GM12878 (cell line): Measurements from ENCODE around the gene EOMES. TPM values are rescaled to one million over a fixed set of nuclear protein-coding genes. Genes with fewer than 3 reads are reported as not detected.
A peak's percentile ranks its signal among the peaks of the same experiment; 100 is the strongest.

Experiments
- ATAC-seq: fragments of 200-7000 bp; cut with Tn5 transposase; 3 replicates; pipeline ENCODE4 v1.9.1; 2020; ENCODE audit warnings: mild to moderate bottlenecking, moderate library complexity
- BruUV-seq: library from RNA; stranded (reverse); fragments of 400-500 nt; replicated peaks from 2 replicates; lab custom pipeline; 2021; lab: Mats Ljungman, UMichigan
- CTCF ChIA-PET: fragments of 300-600 bp; sonication (Branson Sonifier 250); formaldehyde crosslinking; extraction: SDS; loops from one replicate; lab custom pipeline; 2021; ENCODE audit warnings: inconsistent platforms; lab: Yijun Ruan, JAX
- POLR2A ChIA-PET: fragments of 350-600 bp; formaldehyde crosslinking; extraction: SDS; loops from one replicate; lab custom pipeline; 2021; ENCODE audit warnings: inconsistent platforms; lab: Charles Lee
- RAD21 ChIA-PET: fragments of 300-600 bp; sonication (Branson Sonifier 250); formaldehyde crosslinking; loops from one replicate; lab custom pipeline; 2023; ENCODE audit warnings: antibody characterized with exemption; ENCODE audit not compliant: unreplicated experiment; lab: Charles Lee
- SMC1A ChIA-PET: fragments of 300-600 bp; sonication (Branson Sonifier 250); formaldehyde crosslinking; loops from one replicate; lab custom pipeline; 2023; ENCODE audit not compliant: unreplicated experiment, uncharacterized antibody; lab: Charles Lee
- DNase-seq: peaks from one replicate; pipeline ENCODE4 v3.0.0-alpha.2; 2011; ENCODE audit warnings: low read depth, low spot score
- FAIRE-seq: peaks from 3 replicates; lab custom pipeline; 2011; peaks lifted over from hg19 to GRCh38; lab: Jason Lieb, UNC
- H2AFZ ChIP-seq: 2 replicates; pipeline ENCODE4 v1.6.0; 2011; ENCODE audit warnings: low read depth, low read length, control low read depth; ENCODE audit not compliant: control insufficient read depth
- H3K27ac ChIP-seq: 2 replicates; pipeline ENCODE4 v1.5.1; 2011; ENCODE audit warnings: control low read depth; ENCODE audit not compliant: control insufficient read depth, insufficient read depth
- H3K27me3 ChIP-seq, 2 experiments: replicated peaks in 1 of 2; 2 replicates each; pipeline versions ENCODE4 v1.6.0 to v1.6.1; 2011; ENCODE audit warnings: low read length in 1 of 2; ENCODE audit not compliant: control insufficient read depth in 2 of 2, insufficient read depth in 2 of 2
- H3K36me3 ChIP-seq, 2 experiments: 2 replicates each; pipeline ENCODE4 v1.5.1; 2011; ENCODE audit warnings: low read length in 1 of 2; ENCODE audit not compliant: control insufficient read depth in 2 of 2, insufficient read depth in 2 of 2
- H3K4me1 ChIP-seq: 2 replicates; pipeline ENCODE4 v1.6.1; 2011; ENCODE audit warnings: mild to moderate bottlenecking, low read length, moderate library complexity, mixed read lengths; ENCODE audit not compliant: control insufficient read depth, insufficient read depth
- H3K4me2 ChIP-seq: 2 replicates; pipeline ENCODE4 v1.6.0; 2011; ENCODE audit warnings: control low read depth; ENCODE audit not compliant: control insufficient read depth, insufficient read depth
- H3K4me3 ChIP-seq: fragments of 200-600 bp; sonication (generic); 2 replicates; pipeline ENCODE4 v1.5.1; 2016
- H3K79me2 ChIP-seq: 2 replicates; pipeline ENCODE4 v1.6.0; 2011; ENCODE audit warnings: low read length; ENCODE audit not compliant: control insufficient read depth, insufficient read depth
- H3K9ac ChIP-seq: 2 replicates; pipeline ENCODE4 v1.8.0; 2011; ENCODE audit warnings: low read length, control low read depth, mixed read lengths; ENCODE audit not compliant: control insufficient read depth, insufficient read depth
- H3K9me3 ChIP-seq: replicated peaks from 3 replicates; pipeline ENCODE4 v1.5.1; 2011; ENCODE audit warnings: mild to moderate bottlenecking, low read length; ENCODE audit not compliant: control insufficient read depth, insufficient read depth
- H4K20me1 ChIP-seq: 2 replicates; pipeline ENCODE4 v1.6.0; 2011; ENCODE audit not compliant: control insufficient read depth, insufficient read depth
- BCL11A ChIP-seq: IDR thresholded peaks from 2 replicates; pipeline ENCODE4 v1.6.1; 2011; ENCODE audit warnings: low read depth, low read length
- ESRRA ChIP-seq: IDR thresholded peaks from 2 replicates; pipeline ENCODE4 v1.6.1; 2012; ENCODE audit warnings: mild to moderate bottlenecking, low read length, improper control_type of control experiment
- FOS ChIP-seq: IDR thresholded peaks from 3 replicates; pipeline ENCODE4 v1.6.1; 2011; ENCODE audit warnings: borderline replicate concordance; ENCODE audit not compliant: insufficient read length; ENCODE audit errors: extremely low read depth
- HDAC6 ChIP-seq: fragments of 200-600 bp; sonication (generic); IDR thresholded peaks from one replicate; pipeline ENCODE4 v1.8.0; 2017; ENCODE audit warnings: antibody characterized with exemption; ENCODE audit not compliant: unreplicated experiment
- MLLT1 ChIP-seq: fragments of 450-650 bp; IDR thresholded peaks from 2 replicates; pipeline ENCODE4 v1.6.1; 2016; ENCODE audit warnings: mild to moderate bottlenecking
- NFXL1 ChIP-seq: fragments of 450-650 bp; IDR thresholded peaks from 2 replicates; pipeline ENCODE4 v1.6.1; 2017; ENCODE audit warnings: antibody characterized with exemption, mild to moderate bottlenecking, borderline replicate concordance
- PAX5 ChIP-seq: IDR thresholded peaks from 2 replicates; pipeline ENCODE4 v1.6.1; 2011; ENCODE audit warnings: low read depth, low read length, borderline replicate concordance
- RELA ChIP-seq: fragments of 450-650 bp; IDR thresholded peaks from 2 replicates; pipeline ENCODE4 v1.8.0; 2014; ENCODE audit warnings: borderline replicate concordance; ENCODE audit not compliant: partially characterized antibody
- WGBS: methylation state at CpG from one replicate; pipeline ENCODE4 v1.1.6; 2016; ENCODE audit warnings: low lambda C conversion rate; ENCODE audit not compliant: insufficient replicate concordance, insufficient coverage; ENCODE audit errors: missing lambda C conversion rate; 5-methylcytosine and 5-hydroxymethylcytosine counted together
- in situ Hi-C: fragments of 300-500 bp; cut with MboI; formaldehyde crosslinking; loops from 9 replicates; pipeline ENCODE4 v1.14.3; 2018; ENCODE audit warnings: mixed read lengths
- intact Hi-C: fragments of 100-400 bp; cut with micrococcal nuclease; formaldehyde crosslinking; loops from one replicate; pipeline ENCODE4 v1.14.2; 2022; ENCODE audit not compliant: unreplicated experiment
- polyA plus RNA-seq, 11 experiments: library from polyadenylated mRNA; depleted of rRNA in 4 of 11; unstranded in 6 of 11; stranded (reverse) in 5 of 11; fragments of >200 nt; fragmentation: Nextera tagmentation in 4 of 11; fragmentation: Illumina TruSeq in 1 of 11; extraction: Ambion mirVana in 4 of 11; extraction: Trizol in 1 of 11; gene quantifications; 1 replicate in 1 of 11; 2 replicates in 10 of 11; pipeline versions ENCODE4 v1.2.1 to v1.2.3, GENCODE V29; 2011 to 2016; ENCODE audit warnings: inconsistent platforms in 2 of 11, missing spikeins in 2 of 11, low read depth in 1 of 11
- total RNA-seq, 4 experiments: library from RNA; depleted of rRNA in 3 of 4; stranded (reverse); fragments of >200 nt in 3 of 4; fragmentation: Illumina TruSeq in 1 of 4; extraction: Trizol in 1 of 4; gene quantifications; 2 replicates each; pipeline versions ENCODE4 v1.2.1 to v1.2.3, GENCODE V29; 2013 to 2021

The EOMES gene
- total and polyA plus RNA-seq, 10 of the 15 experiments (the other 5 are each of a cell fraction or from before 2014, with no cell fraction given): 1.5 to 178 (median 4.5) TPM

- 53% methylated on average over 5 of the region's 5 CpGs for WGBS
- in situ Hi-C loops: loop anchor here (5.0 kb wide), 1 partner anchor 368 kb away; no protein-coding TSS in a partner anchor
- RAD21 ChIA-PET: interaction anchor here (0.6 to 4.8 kb wide), 34 partner anchors 15 to 664 kb away, joined by 3 to 31 read pairs (median 4); no protein-coding TSS in a partner anchor
- ATAC-seq (peak; percentile 42), FAIRE-seq (no peak), DNase-seq (no peak)
- CTCF ChIA-PET: interaction anchor here (0.6 to 4.3 kb wide), 44 partner anchors 10 to 1053 kb away, joined by 3 to 49 read pairs (median 4); partner anchors contain the start of gene SLC4A7
- no peak overlapping the region for H3K4me3 ChIP-seq
- H3K4me2 ChIP-seq: no peak overlapping the region
- H3K9me3 ChIP-seq: no peaks in the 10 kb centered on the region
- peak overlapping the region; percentile 85 for H2AFZ ChIP-seq
- TF ChIP-seq ESRRA: 0 out of 2 replicates have a peak, but pooled peaks have one; percentile 14
- TF ChIP-seq HDAC6: no peak
- TF ChIP-seq, all 136 proteins: peak for 1
- Histone ChIP-seq H3K4me1 (no peaks in the 10 kb centered on the region), H4K20me1 (no peaks in the 10 kb centered on the region), H3K27me3 (no peaks in the 10 kb centered on the region), H3K9ac (no peak overlapping the region), H3K27ac (no peak overlapping the region), H3K79me2 (no peaks in the 10 kb centered on the region), H3K36me3 (no peaks in the 10 kb centered on the region)
- intact Hi-C loops: loop anchor here (1.0 to 2.0 kb wide), 3 partner anchors 324 to 546 kb away; no protein-coding TSS in a partner anchor
- SMC1A ChIA-PET: interaction anchor here (0.6 to 4.9 kb wide), 41 partner anchors 8 to 987 kb away, joined by 3 to 38 read pairs (median 4); partner anchors contain the start of gene NEK10
- POLR2A ChIA-PET: interaction anchor here (0.6 to 1.8 kb wide), 11 partner anchors 10 to 783 kb away, joined by 3 to 8 read pairs (median 5); partner anchors contain the start of gene SLC4A7
- no TSS peak for BruUV-seq
Observed at GRCh38 chr3:27680517-27681246, 41.4 kb downstream of the EOMES start.

- no peaks in the 10 kb centered on the region for H4K20me1 ChIP-seq
- DNase-seq: no peak
- SMC1A ChIA-PET: interaction anchor here (0.9 to 4.9 kb wide), 11 partner anchors 9 to 656 kb away, joined by 3 to 38 read pairs (median 10); partner anchors contain the start of gene NEK10
- no peaks in the 10 kb centered on the region for H3K79me2 ChIP-seq
- intact Hi-C loops: loop anchor here (2.0 kb wide), 1 partner anchor 323 kb away; no protein-coding TSS in a partner anchor
- POLR2A ChIA-PET: interaction anchor here (1.1 kb wide), 1 partner anchor 11 kb away, joined by 3 read pairs; no protein-coding TSS in a partner anchor
- BruUV-seq: no TSS peak
- H3K4me1 ChIP-seq: no peaks in the 10 kb centered on the region
- H3K27ac ChIP-seq: no peak overlapping the region
- no peak for ATAC-seq
- H3K36me3 ChIP-seq: no peaks in the 10 kb centered on the region
- H2AFZ ChIP-seq: no peak overlapping the region
- no peak for FAIRE-seq
- H3K9me3 ChIP-seq: no peaks in the 10 kb centered on the region
- no peak for TF ChIP-seq PAX5
- TF ChIP-seq RELA: no peak
- no peak for TF ChIP-seq FOS
- no peak for TF ChIP-seq MLLT1
- no peak for TF ChIP-seq HDAC6
- no peak for TF ChIP-seq BCL11A
- no peak for TF ChIP-seq NFXL1
- CTCF ChIA-PET: interaction anchor here (0.5 to 4.3 kb wide), 16 partner anchors 9 to 662 kb away, joined by 3 to 49 read pairs (median 4); no protein-coding TSS in a partner anchor
- no peak overlapping the region for H3K4me3 ChIP-seq
- H3K4me2 ChIP-seq: no peak overlapping the region
- in situ Hi-C loops: loop anchor here (5.0 kb wide), 1 partner anchor 367 kb away; no protein-coding TSS in a partner anchor
- RAD21 ChIA-PET: interaction anchor here (0.6 to 4.8 kb wide), 10 partner anchors 17 to 649 kb away, joined by 3 to 31 read pairs (median 3); no protein-coding TSS in a partner anchor
- WGBS: 87% methylated on average over 1 of the region's 1 CpG
- no peaks in the 10 kb centered on the region for H3K27me3 ChIP-seq
- H3K9ac ChIP-seq: no peak overlapping the region
Observed at GRCh38 chr3:27679691-27680090, 42.4 kb downstream of the EOMES start.
